Neuronal stem cell (in vitro differentiated cells): Measurements from ENCODE around the gene CCDC9B.

ENCODE experiments used
- DNase-seq: peaks from one replicate; pipeline ENCODE4 v3.0.0-alpha.2; 2013; ENCODE audit warnings: low spot score
- H2AFZ ChIP-seq: one replicate; pipeline ENCODE4 v1.6.1; 2013; ENCODE audit warnings: mild to moderate bottlenecking, low read length, inconsistent platforms
- H2AK5ac ChIP-seq: 2 replicates; pipeline ENCODE4 v1.6.1; 2013; ENCODE audit warnings: low read depth, mild to moderate bottlenecking, inconsistent platforms, low read length, moderate library complexity, mixed read lengths
- H2BK120ac ChIP-seq: 2 replicates; pipeline ENCODE4 v1.6.1; 2013; ENCODE audit warnings: low read depth, mild to moderate bottlenecking, inconsistent platforms, low read length, moderate library complexity, mixed read lengths
- H2BK12ac ChIP-seq: one replicate; pipeline ENCODE4 v1.6.1; 2013; ENCODE audit warnings: low read length, inconsistent platforms
- H2BK15ac ChIP-seq: 2 replicates; pipeline ENCODE4 v1.6.1; 2013; ENCODE audit warnings: mild to moderate bottlenecking, low read length, inconsistent platforms, mixed read lengths
- H2BK5ac ChIP-seq: one replicate; pipeline ENCODE4 v1.6.1; 2013; ENCODE audit warnings: inconsistent platforms, mild to moderate bottlenecking, low read length, moderate library complexity
- H3K14ac ChIP-seq: one replicate; pipeline ENCODE4 v1.6.1; 2013; ENCODE audit warnings: low read length, inconsistent platforms
- H3K18ac ChIP-seq: 2 replicates; pipeline ENCODE4 v1.6.1; 2013; ENCODE audit warnings: low read length, inconsistent platforms
- H3K23ac ChIP-seq: 2 replicates; pipeline ENCODE4 v1.6.1; 2013; ENCODE audit warnings: low read depth, mild to moderate bottlenecking, mixed read lengths, low read length, inconsistent platforms; ENCODE audit not compliant: poor library complexity
- H3K27ac ChIP-seq: replicated peaks from 3 replicates; pipeline ENCODE4 v1.5.1; 2013; ENCODE audit warnings: low read length, inconsistent platforms
- H3K27me3 ChIP-seq, 3 experiments: 2 replicates each; pipeline ENCODE4 v1.6.1; 2013; ENCODE audit warnings: low read length in 3 of 3, mild to moderate bottlenecking in 2 of 3, inconsistent platforms in 1 of 3, low read depth in 1 of 3, mixed read lengths in 1 of 3, moderate library complexity in 1 of 3; ENCODE audit not compliant: control insufficient read depth in 3 of 3, insufficient read depth in 3 of 3
- H3K36me3 ChIP-seq, 2 donors: replicated peaks in 1 of 2; 2 replicates each; pipeline ENCODE4 v1.6.1; 2013; ENCODE audit warnings: low read length in 2 of 2; ENCODE audit not compliant: control insufficient read depth in 2 of 2, insufficient read depth in 2 of 2
- H3K4ac ChIP-seq: 2 replicates; pipeline ENCODE4 v1.6.1; 2013; ENCODE audit warnings: inconsistent platforms, mild to moderate bottlenecking, low read length, moderate library complexity
- H3K4me1 ChIP-seq, 2 donors: 1 replicate in 1 of 2; 2 replicates in 1 of 2; pipeline ENCODE4 v1.6.1; 2013; ENCODE audit warnings: low read length in 2 of 2, low read depth in 1 of 2; ENCODE audit not compliant: control insufficient read depth in 2 of 2, insufficient read depth in 1 of 2
- H3K4me2 ChIP-seq: one replicate; pipeline ENCODE4 v1.6.1; 2013; ENCODE audit warnings: mild to moderate bottlenecking, low read length, inconsistent platforms; ENCODE audit not compliant: insufficient read depth, poor library complexity, severe bottlenecking
- H3K4me3 ChIP-seq, 2 donors: 2 replicates each; pipeline ENCODE4 v1.5.1; 2013; ENCODE audit warnings: low read length in 2 of 2, mild to moderate bottlenecking in 2 of 2, inconsistent platforms in 1 of 2, moderate library complexity in 1 of 2
- H3K79me1 ChIP-seq: one replicate; pipeline ENCODE4 v1.6.1; 2013; ENCODE audit warnings: low read depth, mild to moderate bottlenecking, inconsistent platforms, low read length, moderate library complexity
- H3K9ac ChIP-seq: one replicate; pipeline ENCODE4 v1.6.1; 2013; ENCODE audit warnings: mild to moderate bottlenecking, low read depth, low read length, inconsistent platforms; ENCODE audit not compliant: poor library complexity
- H3K9me3 ChIP-seq, 2 donors: replicated peaks in 1 of 2; 2 replicates each; pipeline versions ENCODE3 to v1.6.1; 2013; ENCODE audit warnings: low read length in 2 of 2, mild to moderate bottlenecking in 2 of 2, inconsistent platforms in 1 of 2, low read depth in 1 of 2, mixed read lengths in 1 of 2, moderate library complexity in 1 of 2; ENCODE audit not compliant: control insufficient read depth in 2 of 2, insufficient read depth in 1 of 2
- H4K8ac ChIP-seq: one replicate; pipeline ENCODE4 v1.6.1; 2013; ENCODE audit warnings: low read depth, mild to moderate bottlenecking, inconsistent platforms, low read length, moderate library complexity
- H4K91ac ChIP-seq: one replicate; pipeline ENCODE4 v1.6.1; 2013; ENCODE audit warnings: low read length, low read depth, mild to moderate bottlenecking, inconsistent platforms; ENCODE audit not compliant: poor library complexity
- WGBS, 2 donors: extraction: QIAGEN DNeasy Blood & Tissue Kit; methylation state at CpG; one replicate each; pipeline ENCODE4 v1.1.7; 2013; ENCODE audit warnings: missing lambda C conversion rate in 2 of 2, mixed read lengths in 1 of 2; ENCODE audit not compliant: insufficient read length in 2 of 2, insufficient replicate concordance in 1 of 2; ENCODE audit errors: extremely low coverage in 2 of 2; 5-methylcytosine and 5-hydroxymethylcytosine counted together

CCDC9B gene

GRCh38 chr15:40320931-40321371, 19.8 kb downstream of the CCDC9B start:
- Histone ChIP-seq H3K14ac (no peak overlapping the region), H3K4me2 (no peak overlapping the region), H2AK5ac (no peak overlapping the region), H3K9ac (no peak overlapping the region), H3K79me1 (no peaks in the 10 kb centered on the region), H2BK15ac (no peak overlapping the region), H3K9me3 (no peaks in the 10 kb centered on the region), H4K8ac (no peak overlapping the region), H3K23ac (no peak overlapping the region), H3K27me3 (peaks cover 4 to 21% (median 4%) of the 10 kb centered on the region in 3 experiments), H3K4ac (no peak overlapping the region), H2BK12ac (no peak overlapping the region), H3K4me3 (no peak overlapping the region), H3K27ac (no peak overlapping the region), H3K18ac (no peak overlapping the region), H2AFZ (no peak overlapping the region), H2BK120ac (no peak overlapping the region), H3K4me1 (peaks cover 8 to 29% of the 10 kb centered on the region in 2 donors), H4K91ac (no peak overlapping the region), H3K36me3 (peaks cover 0 to 5% of the 10 kb centered on the region in 2 donors), H2BK5ac (no peak overlapping the region)
- DNase-seq: no peak
- whole genome bisulfite sequencing, 2 donors: no CpG with 5 or more reads among the region's 2 CpGs

- DNase-seq: no peak
- Histone ChIP-seq H3K4me1 (peaks cover 8 to 28% of the 10 kb centered on the region in 2 donors), H2BK120ac (no peak overlapping the region), H3K18ac (no peak overlapping the region), H3K9me3 (no peaks in the 10 kb centered on the region), H3K79me1 (no peaks in the 10 kb centered on the region), H3K14ac (no peak overlapping the region), H3K36me3 (no peaks in the 10 kb centered on the region), H3K23ac (no peak overlapping the region), H2BK5ac (no peak overlapping the region), H3K4me2 (no peak overlapping the region), H4K8ac (no peak overlapping the region), H3K27me3 (peaks cover 4 to 20% (median 7%) of the 10 kb centered on the region in 3 experiments), H2AFZ (no peak overlapping the region), H4K91ac (no peak overlapping the region), H2BK12ac (no peak overlapping the region), H3K4me3 (no peak overlapping the region), H2AK5ac (no peak overlapping the region), H3K4ac (no peak overlapping the region), H2BK15ac (no peak overlapping the region), H3K9ac (no peak overlapping the region), H3K27ac (no peak overlapping the region)
- no CpG with 5 or more reads among the region's 1 CpG for WGBS, 2 donors
Measured at GRCh38 chr15:40320409-40320808, 20.3 kb downstream of the CCDC9B start.

GRCh38 chr15:40317580-40317979, 23.2 kb downstream of the CCDC9B start:
- Histone ChIP-seq H2AFZ (no peak overlapping the region), H3K79me1 (no peaks in the 10 kb centered on the region), H3K4me3 (no peak overlapping the region), H3K27ac (no peak overlapping the region), H3K9me3 (no peaks in the 10 kb centered on the region), H3K14ac (no peak overlapping the region), H2BK5ac (no peak overlapping the region), H4K91ac (no peak overlapping the region), H3K4me2 (no peak overlapping the region), H2BK12ac (no peak overlapping the region), H3K23ac (no peak overlapping the region), H3K18ac (no peak overlapping the region), H2AK5ac (no peak overlapping the region), H3K27me3 (peaks cover 2 to 10% (median 9%) of the 10 kb centered on the region in 3 experiments), H2BK15ac (no peak overlapping the region), H2BK120ac (no peak overlapping the region), H3K4me1 (peaks cover 3 to 13% of the 10 kb centered on the region in 2 donors), H3K36me3 (no peaks in the 10 kb centered on the region), H4K8ac (no peak overlapping the region), H3K9ac (no peak overlapping the region), H3K4ac (no peak overlapping the region)
- DNase-seq: no peak
- whole genome bisulfite sequencing, 2 donors: no CpG with 5 or more reads among the region's 4 CpGs

GRCh38 chr15:40316931-40317330, 23.8 kb downstream of the CCDC9B start:
- Histone ChIP-seq H4K91ac (no peak overlapping the region), H3K14ac (no peak overlapping the region), H3K4me2 (no peak overlapping the region), H3K79me1 (no peaks in the 10 kb centered on the region), H2BK12ac (no peak overlapping the region), H3K18ac (no peak overlapping the region), H3K4ac (no peak overlapping the region), H3K27ac (no peak overlapping the region), H2BK15ac (no peak overlapping the region), H2BK5ac (no peak overlapping the region), H2AK5ac (no peak overlapping the region), H2AFZ (no peak overlapping the region), H3K36me3 (no peaks in the 10 kb centered on the region), H3K9me3 (no peaks in the 10 kb centered on the region), H3K23ac (no peak overlapping the region), H3K27me3 (peaks cover 0 to 8% (median 5%) of the 10 kb centered on the region in 3 experiments), H3K4me3 (no peak overlapping the region), H4K8ac (no peak overlapping the region), H3K9ac (no peak overlapping the region), H2BK120ac (no peak overlapping the region), H3K4me1 (peaks cover 2 to 7% of the 10 kb centered on the region in 2 donors)
- WGBS, 2 donors: no CpG with 5 or more reads among the region's 3 CpGs
- DNase-seq: no peak
